GM06990 (cell line): Measurements from ENCODE around the gene JSRP1.
A peak's percentile ranks its signal among the peaks of the same experiment; 100 is the strongest.

ENCODE experiments used
- DNase-seq: peaks from one replicate; pipeline ENCODE4 v3.0.0-alpha.2; 2011; ENCODE audit not compliant: insufficient read length; ENCODE audit errors: extremely low read depth
- H3K27me3 ChIP-seq: replicated peaks from 2 replicates; pipeline ENCODE4 v1.6.0; 2011; ENCODE audit warnings: low read length; ENCODE audit not compliant: control insufficient read depth, insufficient read depth
- H3K36me3 ChIP-seq: 2 replicates; pipeline ENCODE4 v1.5.1; 2011; ENCODE audit warnings: low read length; ENCODE audit not compliant: control insufficient read depth, insufficient read depth
- H3K4me3 ChIP-seq: replicated peaks from 2 replicates; pipeline ENCODE4 v1.5.1; 2011; ENCODE audit warnings: low read depth, mild to moderate bottlenecking, control low read depth, low read length
- TF ChIP-seq, protein P1 (sequence below): IDR thresholded peaks from 2 replicates; pipeline ENCODE4 v1.5.1; 2011; ENCODE audit warnings: low read length, control low read depth, mild to moderate bottlenecking, inconsistent platforms; ENCODE audit not compliant: insufficient read depth, poor library complexity, severe bottlenecking

Gene JSRP1

DNA sequence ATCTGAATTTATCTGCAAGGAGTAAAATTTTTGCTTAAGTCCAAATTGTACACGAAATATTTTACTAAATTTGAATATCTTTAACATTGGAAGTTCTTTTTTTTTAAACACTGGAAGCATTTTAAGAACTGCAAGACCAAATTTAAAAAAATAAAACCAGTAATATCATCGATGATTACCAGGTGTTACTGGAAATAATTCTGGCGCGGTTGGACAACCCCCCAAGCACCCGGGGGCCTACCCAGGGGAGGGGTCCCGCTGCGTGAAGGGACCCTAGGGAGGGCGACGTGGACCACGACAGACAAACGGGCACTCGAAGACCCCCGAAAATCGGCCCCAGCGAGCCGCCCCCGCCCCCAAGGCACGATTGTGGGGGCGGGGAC lies 12.6 kb upstream of the JSRP1 start:
- DNase-seq: no peak
- Histone ChIP-seq H3K4me3 (peak overlapping the region; percentile 62), H3K27me3 (no peaks in the 10 kb centered on the region), H3K36me3 (peaks cover 3% of the 10 kb centered on the region; the same call in 1 of the 2 replicates)
- TF ChIP-seq, protein P1, sequence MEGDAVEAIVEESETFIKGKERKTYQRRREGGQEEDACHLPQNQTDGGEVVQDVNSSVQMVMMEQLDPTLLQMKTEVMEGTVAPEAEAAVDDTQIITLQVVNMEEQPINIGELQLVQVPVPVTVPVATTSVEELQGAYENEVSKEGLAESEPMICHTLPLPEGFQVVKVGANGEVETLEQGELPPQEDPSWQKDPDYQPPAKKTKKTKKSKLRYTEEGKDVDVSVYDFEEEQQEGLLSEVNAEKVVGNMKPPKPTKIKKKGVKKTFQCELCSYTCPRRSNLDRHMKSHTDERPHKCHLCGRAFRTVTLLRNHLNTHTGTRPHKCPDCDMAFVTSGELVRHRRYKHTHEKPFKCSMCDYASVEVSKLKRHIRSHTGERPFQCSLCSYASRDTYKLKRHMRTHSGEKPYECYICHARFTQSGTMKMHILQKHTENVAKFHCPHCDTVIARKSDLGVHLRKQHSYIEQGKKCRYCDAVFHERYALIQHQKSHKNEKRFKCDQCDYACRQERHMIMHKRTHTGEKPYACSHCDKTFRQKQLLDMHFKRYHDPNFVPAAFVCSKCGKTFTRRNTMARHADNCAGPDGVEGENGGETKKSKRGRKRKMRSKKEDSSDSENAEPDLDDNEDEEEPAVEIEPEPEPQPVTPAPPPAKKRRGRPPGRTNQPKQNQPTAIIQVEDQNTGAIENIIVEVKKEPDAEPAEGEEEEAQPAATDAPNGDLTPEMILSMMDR: no peak

DNA sequence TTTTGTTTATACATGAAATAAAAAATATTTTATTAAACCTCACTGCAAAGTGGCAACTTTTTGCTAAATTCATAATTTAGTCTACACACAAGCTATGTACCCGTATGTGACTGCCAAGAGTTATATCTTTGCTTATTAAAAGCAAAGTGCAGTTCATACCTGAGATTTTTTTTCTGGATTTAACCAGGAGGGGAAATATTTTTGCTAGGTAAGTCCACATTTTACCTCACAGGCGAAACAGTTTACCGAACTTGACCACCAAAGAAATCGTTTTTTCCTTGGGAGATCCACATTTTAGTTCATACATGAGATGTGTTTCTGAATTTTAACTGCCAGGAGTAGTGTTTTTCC lies 12.2 kb upstream of the JSRP1 start:
- TF ChIP-seq, protein P1: no peak
- Histone ChIP-seq H3K36me3 (peaks cover 3% of the 10 kb centered on the region; the same call in 1 of the 2 replicates), H3K4me3 (peak overlapping the region; percentile 62; the same call in 1 of the 2 replicates), H3K27me3 (no peaks in the 10 kb centered on the region)
- DNase-seq: no peak

DNA sequence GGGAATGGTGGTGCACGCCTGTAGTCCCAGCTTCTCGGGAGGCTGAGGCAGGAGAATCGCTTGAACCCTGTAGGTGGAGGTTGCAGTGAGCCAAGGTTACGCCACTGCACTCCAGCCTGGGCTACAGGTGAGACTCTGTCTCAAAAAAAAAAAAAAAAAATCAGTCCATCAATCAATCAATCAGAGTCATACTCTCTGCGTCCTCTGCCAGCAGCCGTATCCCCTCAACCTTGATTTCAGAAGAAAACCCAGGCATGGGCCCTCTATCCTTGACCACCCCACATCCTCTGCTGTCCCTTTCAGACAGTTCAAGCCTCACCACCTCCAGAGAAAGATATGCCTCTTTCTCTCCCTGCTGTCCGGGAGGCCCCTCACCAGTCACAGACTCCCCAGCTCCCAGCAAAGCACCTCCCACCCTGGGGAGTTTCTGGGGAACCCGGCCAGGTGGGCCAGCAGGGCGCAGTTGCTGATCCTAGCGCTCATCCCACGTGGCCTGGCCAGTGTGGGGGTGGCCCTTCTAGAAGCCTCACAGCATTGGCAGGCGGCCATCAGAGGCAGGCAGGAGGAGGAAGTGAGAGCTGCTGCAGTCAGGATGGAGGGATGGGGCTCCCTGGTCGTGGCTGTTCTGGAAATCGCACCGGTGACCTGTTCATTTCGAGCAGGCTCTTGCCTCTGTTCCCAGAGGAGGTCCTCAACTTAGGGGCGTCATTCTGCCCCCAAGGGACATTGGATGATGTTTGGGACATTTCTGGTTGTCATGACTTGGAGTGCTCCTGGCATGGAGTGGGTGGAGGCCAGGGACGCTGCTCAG lies 10.2 kb upstream of the JSRP1 start:
- no peaks in the 10 kb centered on the region for H3K27me3 ChIP-seq
- H3K36me3 ChIP-seq: no peaks in the 10 kb centered on the region; the same call in 1 of the 2 replicates
- H3K4me3 ChIP-seq: no peak overlapping the region
- TF ChIP-seq, protein P1: peak; percentile 2
- peak; percentile 79 for DNase-seq

DNA sequence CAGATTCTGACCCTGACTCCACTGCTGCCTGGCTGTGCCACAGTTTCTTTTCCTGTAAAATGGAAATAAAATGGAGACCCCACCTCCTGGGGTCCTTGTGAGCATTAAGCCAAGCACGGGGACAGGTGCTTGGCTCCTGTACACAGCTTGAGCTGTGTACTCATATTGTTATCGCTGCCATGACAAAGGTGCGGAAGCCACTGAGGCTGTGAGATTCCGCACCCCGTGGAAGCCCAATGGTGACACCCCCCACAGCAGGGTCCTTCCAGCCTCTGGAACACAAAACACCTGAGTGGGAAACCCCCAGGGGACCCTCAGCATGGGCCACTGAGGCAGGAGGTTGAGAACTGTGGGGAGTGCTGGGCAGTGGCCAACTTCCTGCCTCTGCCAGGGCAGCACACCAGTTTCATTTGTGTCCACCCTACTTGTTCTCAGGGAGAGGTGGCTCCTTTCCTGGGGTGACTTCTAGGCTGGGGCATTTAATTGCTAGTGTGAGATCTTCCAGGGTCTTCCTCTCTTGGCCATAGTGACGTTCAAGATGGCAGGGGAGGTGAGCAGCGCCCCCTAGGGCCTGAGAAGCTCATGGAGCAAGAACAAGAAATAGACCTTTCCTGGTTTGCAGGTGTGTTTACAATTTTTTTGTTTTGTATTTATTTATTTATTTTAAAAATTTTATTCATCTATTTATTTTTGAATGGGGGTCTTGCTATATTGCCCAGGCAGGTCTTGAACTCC lies 5.4 kb upstream of the JSRP1 start:
- DNase-seq: no peak
- Histone ChIP-seq H3K4me3 (no peak overlapping the region), H3K36me3 (no peaks in the 10 kb centered on the region), H3K27me3 (no peaks in the 10 kb centered on the region)
- TF ChIP-seq, protein P1: peak; percentile 87

DNA sequence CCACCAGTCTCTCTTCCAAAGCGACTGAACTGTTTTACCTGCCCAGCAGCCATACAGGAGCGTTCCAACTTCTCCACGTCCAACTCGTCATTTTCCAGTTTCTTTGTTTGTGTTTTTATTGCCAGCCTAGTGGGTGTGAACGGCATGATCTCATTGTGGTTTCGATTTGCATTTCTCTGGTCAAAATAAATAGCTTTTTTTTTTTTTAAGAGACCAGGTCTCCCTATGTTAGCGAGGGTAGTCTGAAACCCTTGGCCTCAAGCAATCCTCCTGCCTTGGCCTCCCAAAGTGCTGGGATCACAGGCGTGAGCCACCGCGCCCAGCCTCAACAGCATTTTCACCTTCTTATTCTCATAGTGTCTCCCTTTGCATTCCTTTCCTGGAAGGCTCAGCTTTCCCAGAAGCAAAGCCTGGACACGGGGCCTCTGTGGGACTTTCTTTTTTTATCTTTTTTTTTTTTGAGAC lies 4.2 kb upstream of the JSRP1 start:
- no peaks in the 10 kb centered on the region for H3K27me3 ChIP-seq
- DNase-seq: no peak
- no peak overlapping the region for H3K4me3 ChIP-seq
- no peaks in the 10 kb centered on the region for H3K36me3 ChIP-seq
- TF ChIP-seq, protein P1: no peak
